ENCODE data around the gene TRAF1. TPM values are rescaled to one million over a fixed set of nuclear protein-coding genes. Genes with fewer than 3 reads are reported as not detected.

Gene TRAF1
- total RNA-seq, 4 donors from 2014 or later, result 3.5 to 12.2 (median 7.5) TPM

DNA sequence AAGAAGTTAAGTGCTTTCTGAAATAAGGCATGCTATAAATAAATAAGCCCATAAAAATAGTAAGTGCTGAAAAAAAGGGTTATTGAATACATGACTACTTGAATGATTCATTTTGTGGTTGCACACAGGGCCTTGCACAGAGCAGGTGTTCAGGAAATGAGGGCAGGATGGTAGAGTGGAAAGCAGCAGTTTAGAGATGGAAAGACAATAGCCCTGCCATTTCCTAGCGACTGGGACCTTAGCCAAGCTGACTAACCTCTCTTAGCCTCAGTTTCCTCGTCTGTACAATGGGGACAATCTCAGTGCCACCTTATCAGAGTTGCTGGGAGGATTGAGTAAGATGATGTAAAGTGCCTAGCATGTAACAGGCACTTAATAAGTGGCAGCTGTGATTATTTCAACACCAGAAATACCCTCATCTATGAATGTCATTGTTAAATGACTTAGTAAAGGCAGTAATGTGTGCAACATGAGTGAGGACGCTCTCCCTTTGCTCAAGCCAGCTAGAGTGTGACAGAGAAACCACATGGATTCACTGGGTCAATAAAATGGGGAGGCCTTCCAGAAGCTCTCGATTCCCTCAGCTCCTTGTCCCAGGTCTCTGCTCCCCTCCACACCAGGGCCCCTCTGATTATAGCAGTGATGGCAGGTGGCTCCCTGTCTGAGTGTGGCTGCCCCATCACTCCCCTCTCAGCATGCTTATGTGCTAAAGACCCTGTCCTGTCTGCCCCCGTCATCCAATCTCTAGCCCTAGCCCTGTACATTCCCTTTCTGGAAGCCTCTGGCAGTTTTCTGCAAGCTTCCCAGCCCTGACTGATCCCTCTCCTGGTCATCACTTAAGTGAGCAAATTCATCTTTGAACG lies 33.6 kb downstream of the TRAF1 start:
- H3K4me1 ChIP-seq, result peaks cover 25% of the 10 kb centered on the region
- no peaks in the 10 kb centered on the region for H3K9me3 ChIP-seq
- H3K36me3 ChIP-seq, result no peaks in the 10 kb centered on the region
- no peak for TF ChIP-seq POLR2AphosphoS5 (IDR thresholded peaks at IDR 0.05)
- TF ChIP-seq, protein P1, sequence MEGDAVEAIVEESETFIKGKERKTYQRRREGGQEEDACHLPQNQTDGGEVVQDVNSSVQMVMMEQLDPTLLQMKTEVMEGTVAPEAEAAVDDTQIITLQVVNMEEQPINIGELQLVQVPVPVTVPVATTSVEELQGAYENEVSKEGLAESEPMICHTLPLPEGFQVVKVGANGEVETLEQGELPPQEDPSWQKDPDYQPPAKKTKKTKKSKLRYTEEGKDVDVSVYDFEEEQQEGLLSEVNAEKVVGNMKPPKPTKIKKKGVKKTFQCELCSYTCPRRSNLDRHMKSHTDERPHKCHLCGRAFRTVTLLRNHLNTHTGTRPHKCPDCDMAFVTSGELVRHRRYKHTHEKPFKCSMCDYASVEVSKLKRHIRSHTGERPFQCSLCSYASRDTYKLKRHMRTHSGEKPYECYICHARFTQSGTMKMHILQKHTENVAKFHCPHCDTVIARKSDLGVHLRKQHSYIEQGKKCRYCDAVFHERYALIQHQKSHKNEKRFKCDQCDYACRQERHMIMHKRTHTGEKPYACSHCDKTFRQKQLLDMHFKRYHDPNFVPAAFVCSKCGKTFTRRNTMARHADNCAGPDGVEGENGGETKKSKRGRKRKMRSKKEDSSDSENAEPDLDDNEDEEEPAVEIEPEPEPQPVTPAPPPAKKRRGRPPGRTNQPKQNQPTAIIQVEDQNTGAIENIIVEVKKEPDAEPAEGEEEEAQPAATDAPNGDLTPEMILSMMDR (IDR thresholded peaks at IDR 0.05), result no peak
- no peaks in the 10 kb centered on the region for H3K27me3 ChIP-seq
- no peak for DNase-seq (ENCODE audit: low spot score in 2 of 2)
- no peak overlapping the region for H3K4me3 ChIP-seq
- WGBS, result 74% methylated on average over 6 of the region's 6 CpGs
- H3K27ac ChIP-seq, result no peak overlapping the region

DNA sequence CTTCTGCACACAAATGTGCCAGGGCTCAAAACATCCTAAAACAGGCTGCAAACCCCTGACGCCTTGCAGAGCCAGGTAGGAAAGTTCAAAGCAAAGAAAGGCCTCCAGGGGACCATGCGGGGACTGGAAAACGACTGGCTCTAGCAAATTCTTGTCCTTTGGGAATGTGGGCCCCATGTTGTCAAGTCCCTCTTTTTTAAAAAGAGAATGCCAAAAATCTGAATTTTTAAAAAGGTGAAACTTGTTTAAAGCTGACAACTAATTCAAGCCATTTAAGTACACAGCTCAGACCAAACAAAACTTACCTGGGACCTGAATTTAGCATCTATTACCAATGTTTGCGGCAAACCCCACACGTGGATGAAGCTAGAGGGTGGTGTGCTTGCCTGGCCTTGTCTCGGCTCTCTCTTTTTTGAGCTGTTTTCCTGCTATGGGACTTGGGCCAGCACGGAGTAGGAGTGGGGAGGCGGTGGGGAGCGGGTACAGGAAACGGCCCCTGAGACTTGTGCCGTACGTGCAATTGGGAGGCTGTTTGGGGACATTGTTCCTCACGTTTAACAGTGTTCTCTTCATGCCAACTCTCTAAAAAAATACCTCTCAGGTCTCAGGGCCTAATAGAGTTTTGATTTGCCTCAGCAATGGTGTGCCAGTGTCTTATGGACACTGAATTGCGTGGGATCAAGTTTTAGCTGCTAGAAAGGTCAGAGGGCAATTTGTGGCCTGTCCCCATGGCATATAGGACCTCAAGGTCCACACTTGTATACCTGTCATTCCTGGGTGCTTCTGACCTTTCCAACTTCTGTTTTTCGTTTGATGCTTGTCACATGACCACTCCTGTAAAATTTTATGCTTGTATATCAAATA lies 34.5 kb downstream of the TRAF1 start:
- Histone ChIP-seq H3K4me1 (peaks cover 20% of the 10 kb centered on the region), H3K27ac (no peak overlapping the region), H3K27me3 (no peaks in the 10 kb centered on the region), H3K9me3 (no peaks in the 10 kb centered on the region), H3K36me3 (no peaks in the 10 kb centered on the region), H3K4me3 (no peak overlapping the region)
- no peak for TF ChIP-seq POLR2A (IDR thresholded peaks at IDR 0.05)
- TF ChIP-seq EP300 (IDR thresholded peaks at IDR 0.05), result no peak
- no peak for TF ChIP-seq POLR2AphosphoS5 (IDR thresholded peaks at IDR 0.05)
- TF ChIP-seq, protein P1 (IDR thresholded peaks at IDR 0.05), result no peak
- no peak for DNase-seq (ENCODE audit: low spot score in 2 of 2)
- WGBS, result 68% methylated on average over 15 of the region's 15 CpGs

DNA sequence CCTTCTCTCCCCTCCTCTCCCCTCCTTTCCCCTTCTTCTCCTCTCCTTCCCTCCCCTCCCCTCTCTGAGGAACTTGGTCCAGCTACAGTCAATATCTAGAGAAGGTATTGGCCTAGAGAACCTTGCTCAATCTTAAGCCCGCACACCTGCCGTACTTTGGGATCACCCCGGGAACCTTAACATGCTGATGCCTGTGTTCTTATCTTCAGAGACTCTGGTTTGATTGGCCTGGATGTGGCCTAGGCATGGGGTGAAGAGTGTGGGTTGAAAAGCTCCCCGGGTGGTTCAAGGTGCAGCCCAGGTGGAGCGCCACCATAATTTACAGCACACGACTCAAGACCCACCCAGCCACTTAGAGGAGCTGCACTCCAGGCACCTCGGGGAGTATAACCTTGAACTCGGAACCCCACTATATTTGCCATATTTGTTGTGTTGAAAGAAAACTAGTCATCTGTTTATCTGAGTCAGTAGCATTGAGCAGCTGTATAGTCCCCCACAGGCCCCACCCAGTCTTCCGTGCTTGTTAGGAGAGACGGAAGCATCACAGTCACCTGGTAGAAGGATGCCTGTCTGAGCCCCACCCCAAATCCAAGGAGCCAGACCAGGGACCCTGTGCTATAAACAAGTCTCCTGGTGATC lies 35.2 kb downstream of the TRAF1 start:
- H3K4me3 ChIP-seq, result no peak overlapping the region
- H3K27ac ChIP-seq, result peak overlapping the region; percentile 35
- no peaks in the 10 kb centered on the region for H3K36me3 ChIP-seq
- no peak for DNase-seq (ENCODE audit: low spot score in 2 of 2)
- 72% methylated on average over 10 of the region's 10 CpGs for WGBS
- H3K9me3 ChIP-seq, result no peaks in the 10 kb centered on the region
- peaks cover 18% of the 10 kb centered on the region for H3K4me1 ChIP-seq
- TF ChIP-seq POLR2AphosphoS5 (IDR thresholded peaks at IDR 0.05) (no peak), POLR2A (IDR thresholded peaks at IDR 0.05) (no peak), EP300 (IDR thresholded peaks at IDR 0.05) (no peak)
- TF ChIP-seq, protein P1 (IDR thresholded peaks at IDR 0.05), result no peak
- H3K27me3 ChIP-seq, result no peaks in the 10 kb centered on the region

DNA sequence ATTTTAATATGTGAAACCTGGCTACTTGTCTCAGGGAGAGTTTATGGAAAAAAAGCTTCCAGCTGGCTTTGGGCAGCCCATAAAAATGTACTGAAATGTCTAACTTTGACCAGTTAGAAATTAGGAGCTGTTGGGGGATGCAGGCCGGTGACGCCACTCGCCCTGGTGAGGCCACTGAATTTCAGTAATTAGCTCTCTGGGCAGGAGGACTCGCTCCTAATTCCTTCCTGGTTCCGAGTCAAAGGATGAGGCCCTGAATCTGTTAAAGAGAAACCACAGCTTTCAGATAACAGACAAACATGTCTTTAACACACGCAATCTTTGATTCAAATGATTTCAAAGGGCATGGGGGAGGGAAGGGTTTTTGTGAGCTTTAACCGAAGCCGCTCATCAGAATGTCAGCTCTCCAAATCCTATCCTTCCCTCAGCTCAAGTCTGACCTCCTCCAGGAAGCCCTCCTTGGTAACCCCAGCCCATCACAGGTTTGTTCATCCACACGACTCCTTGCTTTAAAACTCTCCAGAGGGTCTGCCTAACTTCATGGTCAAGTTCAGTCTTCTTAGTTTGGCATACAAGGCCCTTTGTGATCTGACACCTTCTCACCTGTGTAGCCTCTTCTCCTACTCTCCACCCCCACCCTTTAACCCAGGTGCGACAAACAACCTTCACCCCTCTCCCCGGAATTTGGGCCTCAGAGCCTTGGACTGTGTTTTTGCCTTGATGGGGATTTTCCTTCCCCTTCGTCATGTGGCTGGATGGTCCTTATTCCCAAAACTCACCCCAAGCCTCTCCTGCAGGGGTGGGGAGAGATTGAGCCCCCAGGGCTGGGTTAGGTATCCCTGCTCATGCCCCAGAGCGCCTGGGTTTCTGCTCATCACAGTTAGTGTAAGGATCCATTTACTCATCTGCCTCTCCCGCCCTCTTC lies 36.0 kb downstream of the TRAF1 start:
- Histone ChIP-seq H3K36me3 (no peaks in the 10 kb centered on the region), H3K27me3 (no peaks in the 10 kb centered on the region), H3K4me3 (no peak overlapping the region), H3K4me1 (peaks cover 25% of the 10 kb centered on the region), H3K9me3 (no peaks in the 10 kb centered on the region), H3K27ac (peak overlapping the region; percentile 35)
- DNase-seq (ENCODE audit: low spot score in 2 of 2), result no peak
- WGBS, result 74% methylated on average over 14 of the region's 14 CpGs
- TF ChIP-seq EP300 (IDR thresholded peaks at IDR 0.05) (no peak), POLR2A (IDR thresholded peaks at IDR 0.05) (no peak), POLR2AphosphoS5 (IDR thresholded peaks at IDR 0.05) (no peak)
- TF ChIP-seq, protein P1 (IDR thresholded peaks at IDR 0.05), result no peak

Data from suprapubic skin (tissue), 4 donors.